ENCODE measurements around the gene BSCL2.
A peak's percentile ranks its signal among the peaks of the same experiment; 100 is the strongest.
"Not testable (repeated sequence)": the region's sequence is repeated elsewhere in the genome, so short reads cannot be mapped to it uniquely, and the experiment has no call there.

The BSCL2 gene

GRCh38 chr11:62665599-62666258 is 41.5 kb downstream of the BSCL2 start:
- peak overlapping the region; percentile 90 for H3K27ac ChIP-seq (ENCODE audit: low read depth, low read length)
- H3K27me3 ChIP-seq (ENCODE audit: control insufficient read depth in 5 of 5, insufficient read depth in 4 of 5, low read length in 5 of 5), result no peaks in the 10 kb centered on the region
- H3K4me3 ChIP-seq (ENCODE audit: low read depth in 1 of 5, low read length in 5 of 5), result peak overlapping the region; percentile 82 to 97 (median 94)
- H3K9me3 ChIP-seq (ENCODE audit: control insufficient read depth in 5 of 5, low read length in 5 of 5), result no peaks in the 10 kb centered on the region
- H3K9ac ChIP-seq (ENCODE audit: low read length in 5 of 5), result peak overlapping the region; percentile 73 to 90 (median 85)
- peaks cover 0 to 27% (median 15%) of the 10 kb centered on the region in 5 donors for H3K36me3 ChIP-seq (ENCODE audit: control insufficient read depth in 5 of 5, insufficient read depth in 5 of 5, low read length in 5 of 5)
- peaks cover 4 to 48% (median 38%) of the 10 kb centered on the region in 5 donors for H3K4me1 ChIP-seq (ENCODE audit: control insufficient read depth in 5 of 5, insufficient read depth in 5 of 5, low read length in 5 of 5)

GRCh38 chr11:62665075-62665598 is 42.1 kb downstream of the BSCL2 start, which contains the start of the genes C11orf98 and CSKMT:
C11orf98 (minus strand) TSS chr11:62665210; CDS start chr11:62665169, 41 bp downstream.
CSKMT (plus strand) TSS chr11:62665312; CDS start chr11:62665880, 568 bp downstream.
- H3K9ac ChIP-seq (ENCODE audit: low read length in 5 of 5), result peak within 1 kb of the TSS; percentile 73 to 94 (median 85)
- H3K27me3 ChIP-seq (ENCODE audit: control insufficient read depth in 5 of 5, insufficient read depth in 4 of 5, low read length in 5 of 5), result no peaks in the 10 kb centered on the region
- H3K27ac ChIP-seq (ENCODE audit: low read depth, low read length), result peak within 1 kb of the TSS; percentile 90
- H3K36me3 ChIP-seq (ENCODE audit: control insufficient read depth in 5 of 5, insufficient read depth in 5 of 5, low read length in 5 of 5), result peaks cover 0 to 27% (median 15%) of the 10 kb centered on the region in 5 donors
- H3K4me1 ChIP-seq (ENCODE audit: control insufficient read depth in 5 of 5, insufficient read depth in 5 of 5, low read length in 5 of 5), result peaks cover 4 to 42% (median 33%) of the 10 kb centered on the region in 5 donors
- peak within 1 kb of the TSS; percentile 82 to 97 (median 94) for H3K4me3 ChIP-seq (ENCODE audit: low read depth in 1 of 5, low read length in 5 of 5)
- H3K9me3 ChIP-seq (ENCODE audit: control insufficient read depth in 5 of 5, low read length in 5 of 5), result no peaks in the 10 kb centered on the region

GRCh38 chr11:62664405-62665074 is 42.7 kb downstream of the BSCL2 start:
- Histone ChIP-seq H3K27ac (ENCODE audit: low read depth, low read length) (peak overlapping the region; percentile 90), H3K9me3 (ENCODE audit: control insufficient read depth in 5 of 5, low read length in 5 of 5) (no peaks in the 10 kb centered on the region), H3K27me3 (ENCODE audit: control insufficient read depth in 5 of 5, insufficient read depth in 4 of 5, low read length in 5 of 5) (no peaks in the 10 kb centered on the region), H3K4me1 (ENCODE audit: control insufficient read depth in 5 of 5, insufficient read depth in 5 of 5, low read length in 5 of 5) (peaks cover 4 to 36% (median 28%) of the 10 kb centered on the region in 5 donors), H3K4me3 (ENCODE audit: low read depth in 1 of 5, low read length in 5 of 5) (peak overlapping the region; percentile 82 to 95 (median 94)), H3K9ac (ENCODE audit: low read length in 5 of 5) (peak overlapping the region; percentile 56 to 94 (median 85)), H3K36me3 (ENCODE audit: control insufficient read depth in 5 of 5, insufficient read depth in 5 of 5, low read length in 5 of 5) (peaks cover 0 to 25% (median 15%) of the 10 kb centered on the region in 5 donors)

GRCh38 chr11:62656796-62657429 is 50.3 kb downstream of the BSCL2 start:
- Histone ChIP-seq H3K36me3 (ENCODE audit: control insufficient read depth in 5 of 5, insufficient read depth in 5 of 5, low read length in 5 of 5) (no peaks in the 10 kb centered on the region), H3K9me3 (ENCODE audit: control insufficient read depth in 5 of 5, low read length in 5 of 5) (no peaks in the 10 kb centered on the region), H3K27ac (ENCODE audit: low read depth, low read length) (no peak overlapping the region), H3K4me1 (ENCODE audit: control insufficient read depth in 5 of 5, insufficient read depth in 5 of 5, low read length in 5 of 5) (peaks cover 4 to 11% (median 9%) of the 10 kb centered on the region in 5 donors), H3K27me3 (ENCODE audit: control insufficient read depth in 5 of 5, insufficient read depth in 4 of 5, low read length in 5 of 5) (no peaks in the 10 kb centered on the region), H3K9ac (ENCODE audit: low read length in 5 of 5) (no peak overlapping the region), H3K4me3 (ENCODE audit: low read depth in 1 of 5, low read length in 5 of 5) (no peak overlapping the region)

- no peaks in the 10 kb centered on the region for H3K27me3 ChIP-seq (ENCODE audit: control insufficient read depth in 5 of 5, insufficient read depth in 4 of 5, low read length in 5 of 5)
- H3K27ac ChIP-seq (ENCODE audit: low read depth, low read length), result no peak overlapping the region
- H3K36me3 ChIP-seq (ENCODE audit: control insufficient read depth in 5 of 5, insufficient read depth in 5 of 5, low read length in 5 of 5), result peaks cover 0 to 7% (median 6%) of the 10 kb centered on the region in 5 donors
- H3K4me1 ChIP-seq (ENCODE audit: control insufficient read depth in 5 of 5, insufficient read depth in 5 of 5, low read length in 5 of 5), result peaks cover 4 to 18% (median 16%) of the 10 kb centered on the region in 5 donors
- H3K4me3 ChIP-seq (ENCODE audit: low read depth in 1 of 5, low read length in 5 of 5), result no peak overlapping the region
- H3K9me3 ChIP-seq (ENCODE audit: control insufficient read depth in 5 of 5, low read length in 5 of 5), result no peaks in the 10 kb centered on the region
- H3K9ac ChIP-seq (ENCODE audit: low read length in 5 of 5), result no peak overlapping the region
These were observed 52.9 kb downstream of the BSCL2 start for GRCh38 chr11:62654297-62654696.

- peak overlapping the region; percentile 85 to 88 (median 86) for H3K4me3 ChIP-seq (ENCODE audit: low read depth in 1 of 5, low read length in 5 of 5)
- H3K9me3 ChIP-seq (ENCODE audit: control insufficient read depth in 5 of 5, low read length in 5 of 5), result no peaks in the 10 kb centered on the region
- H3K4me1 ChIP-seq (ENCODE audit: control insufficient read depth in 5 of 5, insufficient read depth in 5 of 5, low read length in 5 of 5), result peaks cover 4 to 18% (median 16%) of the 10 kb centered on the region in 5 donors
- H3K9ac ChIP-seq (ENCODE audit: low read length in 5 of 5), result peak overlapping the region; percentile 95 to 99 (median 97)
- peaks cover 0 to 26% (median 24%) of the 10 kb centered on the region in 5 donors for H3K36me3 ChIP-seq (ENCODE audit: control insufficient read depth in 5 of 5, insufficient read depth in 5 of 5, low read length in 5 of 5)
- peak overlapping the region; percentile 93 for H3K27ac ChIP-seq (ENCODE audit: low read depth, low read length)
- H3K27me3 ChIP-seq (ENCODE audit: control insufficient read depth in 5 of 5, insufficient read depth in 4 of 5, low read length in 5 of 5), result no peaks in the 10 kb centered on the region
These were observed 54.8 kb downstream of the BSCL2 start for GRCh38 chr11:62652161-62653006.

- not testable (repeated sequence) for H3K27ac ChIP-seq (ENCODE audit: low read depth, low read length); H3K9ac ChIP-seq (ENCODE audit: low read length in 5 of 5); H3K9me3 ChIP-seq (ENCODE audit: control insufficient read depth in 5 of 5, low read length in 5 of 5); H3K27me3 ChIP-seq (ENCODE audit: control insufficient read depth in 5 of 5, insufficient read depth in 4 of 5, low read length in 5 of 5); H3K4me3 ChIP-seq (ENCODE audit: low read depth in 1 of 5, low read length in 5 of 5)
- peaks cover 6 to 33% (median 31%) of the 10 kb centered on the region in 5 donors for H3K4me1 ChIP-seq (ENCODE audit: control insufficient read depth in 5 of 5, insufficient read depth in 5 of 5, low read length in 5 of 5)
- peaks cover 0 to 26% (median 24%) of the 10 kb centered on the region in 5 donors for H3K36me3 ChIP-seq (ENCODE audit: control insufficient read depth in 5 of 5, insufficient read depth in 5 of 5, low read length in 5 of 5)
These were observed 56.9 kb downstream of the BSCL2 start for GRCh38 chr11:62650283-62650682.

- H3K4me1 ChIP-seq (ENCODE audit: control insufficient read depth in 5 of 5, insufficient read depth in 5 of 5, low read length in 5 of 5), result peaks cover 7 to 39% (median 39%) of the 10 kb centered on the region in 5 donors
- H3K9me3 ChIP-seq (ENCODE audit: control insufficient read depth in 5 of 5, low read length in 5 of 5), result no peaks in the 10 kb centered on the region
- H3K4me3 ChIP-seq (ENCODE audit: low read depth in 1 of 5, low read length in 5 of 5), result no peak overlapping the region
- H3K36me3 ChIP-seq (ENCODE audit: control insufficient read depth in 5 of 5, insufficient read depth in 5 of 5, low read length in 5 of 5), result peaks cover 0 to 27% (median 24%) of the 10 kb centered on the region in 5 donors
- no peaks in the 10 kb centered on the region for H3K27me3 ChIP-seq (ENCODE audit: control insufficient read depth in 5 of 5, insufficient read depth in 4 of 5, low read length in 5 of 5)
- no peak overlapping the region for H3K27ac ChIP-seq (ENCODE audit: low read depth, low read length)
- H3K9ac ChIP-seq (ENCODE audit: low read length in 5 of 5), result no peak overlapping the region
These were observed 57.7 kb downstream of the BSCL2 start for GRCh38 chr11:62649486-62649885.

GRCh38 chr11:62648967-62649364 is 58.3 kb downstream of the BSCL2 start:
- no peak overlapping the region for H3K27ac ChIP-seq (ENCODE audit: low read depth, low read length)

More at GRCh38 chr11:62648967-62649364, 58.3 kb downstream of the BSCL2 start:
- H3K9ac ChIP-seq (ENCODE audit: low read length in 5 of 5), result no peak overlapping the region
- H3K27me3 ChIP-seq (ENCODE audit: control insufficient read depth in 5 of 5, insufficient read depth in 4 of 5, low read length in 5 of 5), result no peaks in the 10 kb centered on the region
- peaks cover 7 to 44% (median 39%) of the 10 kb centered on the region in 5 donors for H3K4me1 ChIP-seq (ENCODE audit: control insufficient read depth in 5 of 5, insufficient read depth in 5 of 5, low read length in 5 of 5)
- H3K36me3 ChIP-seq (ENCODE audit: control insufficient read depth in 5 of 5, insufficient read depth in 5 of 5, low read length in 5 of 5), result peaks cover 0 to 32% (median 28%) of the 10 kb centered on the region in 5 donors
- H3K4me3 ChIP-seq (ENCODE audit: low read depth in 1 of 5, low read length in 5 of 5), result no peak overlapping the region
- no peaks in the 10 kb centered on the region for H3K9me3 ChIP-seq (ENCODE audit: control insufficient read depth in 5 of 5, low read length in 5 of 5)
